ENCODE data around the gene GIGYF2.

GIGYF2 gene

DNA sequence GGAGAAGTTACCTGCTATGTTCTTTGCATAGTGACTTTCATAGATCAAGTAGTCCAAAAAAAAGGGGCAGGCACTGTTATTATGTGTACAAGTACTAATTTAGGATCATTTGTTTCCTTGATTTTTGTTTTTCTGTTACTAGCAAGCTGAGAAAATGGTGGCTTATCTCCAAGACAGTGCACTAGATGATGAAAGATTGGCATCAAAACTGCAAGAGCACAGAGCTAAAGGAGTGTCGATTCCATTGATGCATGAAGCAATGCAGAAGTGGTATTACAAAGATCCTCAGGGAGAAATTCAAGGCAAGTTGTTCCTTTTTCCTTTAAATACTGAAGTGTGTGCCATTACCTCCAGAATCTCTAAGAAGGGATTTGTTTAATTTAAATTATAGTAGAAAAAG is 98.8 kb downstream of the GIGYF2 start:
- TF ChIP-seq EP300 (IDR thresholded peaks at IDR 0.05; ENCODE audit: borderline replicate concordance) (no peak), FOXM1 (IDR thresholded peaks at IDR 0.05; ENCODE audit: borderline replicate concordance, low read depth) (no peak), YY1 (IDR thresholded peaks at IDR 0.05; ENCODE audit: low read depth) (no peak), TEAD4 (IDR thresholded peaks at IDR 0.05) (no peak), NFIC (IDR thresholded peaks at IDR 0.05) (no peak), TAF1 (IDR thresholded peaks at IDR 0.05; ENCODE audit: low read depth) (no peak), EGR1 (IDR thresholded peaks at IDR 0.05) (no peak), CEBPB (IDR thresholded peaks at IDR 0.05) (no peak), ZBTB7A (IDR thresholded peaks at IDR 0.05; ENCODE audit: low read depth) (no peak), CREB1 (IDR thresholded peaks at IDR 0.05; ENCODE audit: low read depth) (no peak), RAD21 (IDR thresholded peaks at IDR 0.05; ENCODE audit: low read depth) (no peak), TCF12 (IDR thresholded peaks at IDR 0.05; ENCODE audit: low read depth) (no peak)
- TF ChIP-seq, protein P1, sequence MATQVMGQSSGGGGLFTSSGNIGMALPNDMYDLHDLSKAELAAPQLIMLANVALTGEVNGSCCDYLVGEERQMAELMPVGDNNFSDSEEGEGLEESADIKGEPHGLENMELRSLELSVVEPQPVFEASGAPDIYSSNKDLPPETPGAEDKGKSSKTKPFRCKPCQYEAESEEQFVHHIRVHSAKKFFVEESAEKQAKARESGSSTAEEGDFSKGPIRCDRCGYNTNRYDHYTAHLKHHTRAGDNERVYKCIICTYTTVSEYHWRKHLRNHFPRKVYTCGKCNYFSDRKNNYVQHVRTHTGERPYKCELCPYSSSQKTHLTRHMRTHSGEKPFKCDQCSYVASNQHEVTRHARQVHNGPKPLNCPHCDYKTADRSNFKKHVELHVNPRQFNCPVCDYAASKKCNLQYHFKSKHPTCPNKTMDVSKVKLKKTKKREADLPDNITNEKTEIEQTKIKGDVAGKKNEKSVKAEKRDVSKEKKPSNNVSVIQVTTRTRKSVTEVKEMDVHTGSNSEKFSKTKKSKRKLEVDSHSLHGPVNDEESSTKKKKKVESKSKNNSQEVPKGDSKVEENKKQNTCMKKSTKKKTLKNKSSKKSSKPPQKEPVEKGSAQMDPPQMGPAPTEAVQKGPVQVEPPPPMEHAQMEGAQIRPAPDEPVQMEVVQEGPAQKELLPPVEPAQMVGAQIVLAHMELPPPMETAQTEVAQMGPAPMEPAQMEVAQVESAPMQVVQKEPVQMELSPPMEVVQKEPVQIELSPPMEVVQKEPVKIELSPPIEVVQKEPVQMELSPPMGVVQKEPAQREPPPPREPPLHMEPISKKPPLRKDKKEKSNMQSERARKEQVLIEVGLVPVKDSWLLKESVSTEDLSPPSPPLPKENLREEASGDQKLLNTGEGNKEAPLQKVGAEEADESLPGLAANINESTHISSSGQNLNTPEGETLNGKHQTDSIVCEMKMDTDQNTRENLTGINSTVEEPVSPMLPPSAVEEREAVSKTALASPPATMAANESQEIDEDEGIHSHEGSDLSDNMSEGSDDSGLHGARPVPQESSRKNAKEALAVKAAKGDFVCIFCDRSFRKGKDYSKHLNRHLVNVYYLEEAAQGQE (IDR thresholded peaks at IDR 0.05; ENCODE audit: low read depth), result no peak
- TF ChIP-seq, protein P2, sequence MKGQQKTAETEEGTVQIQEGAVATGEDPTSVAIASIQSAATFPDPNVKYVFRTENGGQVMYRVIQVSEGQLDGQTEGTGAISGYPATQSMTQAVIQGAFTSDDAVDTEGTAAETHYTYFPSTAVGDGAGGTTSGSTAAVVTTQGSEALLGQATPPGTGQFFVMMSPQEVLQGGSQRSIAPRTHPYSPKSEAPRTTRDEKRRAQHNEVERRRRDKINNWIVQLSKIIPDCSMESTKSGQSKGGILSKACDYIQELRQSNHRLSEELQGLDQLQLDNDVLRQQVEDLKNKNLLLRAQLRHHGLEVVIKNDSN (IDR thresholded peaks at IDR 0.05), result no peak
- TF ChIP-seq, protein P3, sequence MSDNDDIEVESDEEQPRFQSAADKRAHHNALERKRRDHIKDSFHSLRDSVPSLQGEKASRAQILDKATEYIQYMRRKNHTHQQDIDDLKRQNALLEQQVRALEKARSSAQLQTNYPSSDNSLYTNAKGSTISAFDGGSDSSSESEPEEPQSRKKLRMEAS (IDR thresholded peaks at IDR 0.05), result no peak

DNA sequence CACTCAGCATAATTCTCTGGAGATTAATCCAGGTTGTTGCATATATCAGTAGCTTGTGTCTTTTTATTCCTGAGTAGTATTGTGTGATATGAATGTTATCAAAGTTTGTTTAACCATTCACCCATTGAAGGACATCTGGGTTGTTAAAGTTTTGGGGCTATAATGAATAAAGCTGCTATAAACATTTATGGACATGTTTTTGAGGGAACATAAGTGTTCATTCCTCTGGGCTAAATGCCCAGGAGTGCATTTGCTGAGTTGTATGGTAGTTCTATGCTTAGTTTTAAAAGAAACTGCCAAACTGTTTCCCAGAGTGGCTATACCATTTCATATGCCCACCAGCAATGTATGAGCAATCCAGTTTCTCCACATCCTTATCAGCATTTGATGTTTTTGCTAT is 101.1 kb downstream of the GIGYF2 start:
- TF ChIP-seq, protein P2 (IDR thresholded peaks at IDR 0.05), result no peak
- TF ChIP-seq, protein P1 (IDR thresholded peaks at IDR 0.05; ENCODE audit: low read depth), result no peak
- TF ChIP-seq RAD21 (IDR thresholded peaks at IDR 0.05; ENCODE audit: low read depth) (no peak), EGR1 (IDR thresholded peaks at IDR 0.05) (no peak), YY1 (IDR thresholded peaks at IDR 0.05; ENCODE audit: low read depth) (no peak), EP300 (IDR thresholded peaks at IDR 0.05; ENCODE audit: borderline replicate concordance) (no peak), TEAD4 (IDR thresholded peaks at IDR 0.05) (no peak), ZBTB7A (IDR thresholded peaks at IDR 0.05; ENCODE audit: low read depth) (no peak), FOXM1 (IDR thresholded peaks at IDR 0.05; ENCODE audit: borderline replicate concordance, low read depth) (no peak), CEBPB (IDR thresholded peaks at IDR 0.05) (no peak), CREB1 (IDR thresholded peaks at IDR 0.05; ENCODE audit: low read depth) (no peak), TAF1 (IDR thresholded peaks at IDR 0.05; ENCODE audit: low read depth) (no peak), NFIC (IDR thresholded peaks at IDR 0.05) (no peak), TCF12 (IDR thresholded peaks at IDR 0.05; ENCODE audit: low read depth) (no peak)
- TF ChIP-seq, protein P3 (IDR thresholded peaks at IDR 0.05), result no peak

DNA sequence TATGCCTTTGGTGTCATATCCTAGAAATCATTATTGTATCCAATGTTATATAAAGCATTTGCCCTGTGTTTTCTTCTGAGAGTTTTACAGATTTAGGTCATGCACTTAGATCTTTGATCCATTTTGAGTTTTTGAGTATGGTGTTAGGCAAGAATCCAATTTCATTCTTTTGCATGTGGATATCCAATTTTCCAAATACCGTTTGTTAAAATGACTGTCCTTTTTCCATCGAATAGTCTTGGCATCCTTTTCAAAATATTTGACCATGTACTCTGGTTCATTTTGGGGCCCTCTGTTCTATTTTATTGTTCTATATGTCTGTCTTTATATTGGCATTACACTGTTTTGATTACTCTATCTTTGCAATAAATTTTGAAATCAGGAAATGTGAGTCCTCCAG is 103.0 kb downstream of the GIGYF2 start:
- TF ChIP-seq, protein P1 (IDR thresholded peaks at IDR 0.05; ENCODE audit: low read depth), result no peak
- TF ChIP-seq TAF1 (IDR thresholded peaks at IDR 0.05; ENCODE audit: low read depth) (no peak), TCF12 (IDR thresholded peaks at IDR 0.05; ENCODE audit: low read depth) (no peak), EGR1 (IDR thresholded peaks at IDR 0.05) (no peak), EP300 (IDR thresholded peaks at IDR 0.05; ENCODE audit: borderline replicate concordance) (no peak), ZBTB7A (IDR thresholded peaks at IDR 0.05; ENCODE audit: low read depth) (no peak), TEAD4 (IDR thresholded peaks at IDR 0.05) (no peak), NFIC (IDR thresholded peaks at IDR 0.05) (no peak), CEBPB (IDR thresholded peaks at IDR 0.05) (no peak), YY1 (IDR thresholded peaks at IDR 0.05; ENCODE audit: low read depth) (no peak), CREB1 (IDR thresholded peaks at IDR 0.05; ENCODE audit: low read depth) (no peak), RAD21 (IDR thresholded peaks at IDR 0.05; ENCODE audit: low read depth) (no peak), FOXM1 (IDR thresholded peaks at IDR 0.05; ENCODE audit: borderline replicate concordance, low read depth) (no peak)
- TF ChIP-seq, protein P2 (IDR thresholded peaks at IDR 0.05), result no peak
- TF ChIP-seq, protein P3 (IDR thresholded peaks at IDR 0.05), result no peak

All from Ishikawa (cell line).